Pancreas (tissue), 10 donors: ENCODE measurements around the gene LRP10. TPM values are rescaled to one million over a fixed set of nuclear protein-coding genes. Genes with fewer than 3 reads are reported as not detected.

ENCODE experiments used
- ATAC-seq, 4 donors: fragments of 200-7000 bp; cut with Tn5 transposase; one replicate each; pipeline versions ENCODE4 v1.8.0 to v1.9.1; 2020; ENCODE audit warnings: mild to moderate bottlenecking in 4 of 4, moderate library complexity in 4 of 4
- DNase-seq, 6 donors: peaks; one replicate each; pipeline ENCODE4 v3.0.0-alpha.2; 2020
- FAIRE-seq: peaks from 2 replicates; lab custom pipeline; 2012; peaks lifted over from hg19 to GRCh38; lab: Jason Lieb, UNC
- H3K27ac ChIP-seq, 4 donors: fragments of 200-600 bp; sonication (generic); 1 replicate in 3 of 4; 2 replicates in 1 of 4; pipeline versions ENCODE4 v1.5.0 to v1.8.0; 2020
- H3K27me3 ChIP-seq, 4 donors: fragments of 200-600 bp; one replicate each; pipeline ENCODE4 v1.8.0; 2021
- H3K36me3 ChIP-seq, 3 donors: fragments of 200-600 bp; sonication (generic) in 1 of 3; one replicate each; pipeline versions ENCODE4 v1.5.0 to v1.8.0; 2020 to 2021
- H3K4me1 ChIP-seq, 3 donors: fragments of 200-600 bp; one replicate each; pipeline ENCODE4 v1.8.0; 2021
- H3K4me3 ChIP-seq, 4 donors: fragments of 200-600 bp; sonication (generic) in 2 of 4; one replicate each; pipeline versions ENCODE4 v1.5.0 to v1.8.0; 2020 to 2021
- H3K9me3 ChIP-seq, 4 donors: fragments of 200-600 bp; one replicate each; pipeline ENCODE4 v1.8.0; 2021
- CTCF ChIP-seq, 4 donors: fragments of 200-600 bp; sonication (generic) in 3 of 4; IDR thresholded peaks; one replicate each; pipeline versions ENCODE4 v1.5.0 to v1.8.0; 2021; ENCODE audit warnings: antibody characterized with exemption in 4 of 4
- WGBS, 2 donors: extraction: QIAGEN DNeasy Blood & Tissue Kit; methylation state at CpG; one replicate each; pipeline ENCODE4 v1.1.7; 2013; 5-methylcytosine and 5-hydroxymethylcytosine counted together
- intact Hi-C, 3 donors: fragments of 100-400 bp; cut with DNase I; formaldehyde crosslinking; loops; one replicate each; pipeline versions ENCODE4 v1.11.1 to v1.14.2; 2022
- polyA plus RNA-seq, 2 donors: library from polyadenylated mRNA; stranded (reverse); fragments of 200-250 nt; gene quantifications; one replicate each; pipeline ENCODE4 v1.2.3, GENCODE V29; 2013
- total RNA-seq, 6 donors: library from RNA; stranded (reverse); fragmentation: NEBNext Ultra II Directional in 4 of 6; extraction: Animal tissue kit (Norgen Biotek cat#: 25700) in 4 of 6; gene quantifications; one replicate each; pipeline versions ENCODE4 v1.2.1 to v1.2.4, GENCODE V29; 2021 to 2023
- donor health status: healthy with polysubstance abuse.
- donor health status: DM: no; HTN: no; CAD: no; lungs with moderate emphysema.
- donor health status: DM: no; HTN: no; CAD: no.
- donor health status: control.
- donor health status: control.
- donor health status: Bipolar disorder and iron deficiency.
- donor health status: DM: yes; HTN: yes; CAD: no.
- donor health status: DM: no; HTN: no; CAD: no.
- donor health status: DM: no; HTN: no; CAD: no.
- donor health status: DM: yes; HTN: yes; CAD: no.

Gene LRP10
- total and polyA plus RNA-seq, 8 donors, result 14.7 to 86.2 (median 50.2) TPM

GRCh38 chr14:22865424-22866405 is 5.8 kb upstream of the LRP10 start:
- TF ChIP-seq CTCF (IDR thresholded peaks at IDR 0.05), result no peak
- ATAC-seq (no peak), FAIRE-seq (no peak), DNase-seq (no peak)
- Histone ChIP-seq H3K4me3 (no peak overlapping the region), H3K27me3 (no peaks in the 10 kb centered on the region), H3K36me3 (no peaks in the 10 kb centered on the region), H3K27ac (no peak overlapping the region), H3K4me1 (peaks cover 4 to 7% (median 7%) of the 10 kb centered on the region in 3 donors), H3K9me3 (no peaks in the 10 kb centered on the region)
- WGBS, 2 donors, result 59 to 60% methylated on average over 6 of the region's 6 CpGs
- intact Hi-C loops, result no loop called here

- H3K4me3 ChIP-seq, result no peak overlapping the region
- FAIRE-seq (no peak), DNase-seq (no peak), ATAC-seq (no peak)
- WGBS, 2 donors, result 91 to 92% methylated on average over 5 of the region's 5 CpGs
- no peaks in the 10 kb centered on the region for H3K27me3 ChIP-seq
- peaks cover 7 to 9% (median 8%) of the 10 kb centered on the region in 3 donors for H3K4me1 ChIP-seq
- H3K9me3 ChIP-seq, result no peaks in the 10 kb centered on the region
- no peak for TF ChIP-seq CTCF (IDR thresholded peaks at IDR 0.05)
- intact Hi-C loops, result no loop called here
- no peaks in the 10 kb centered on the region for H3K36me3 ChIP-seq
- no peak overlapping the region for H3K27ac ChIP-seq
These were observed 4.7 kb upstream of the LRP10 start for GRCh38 chr14:22866874-22867273.

GRCh38 chr14:22870811-22871223 is 723 bp upstream of the LRP10 start:
- FAIRE-seq (no peak), ATAC-seq (peak in 2 of 4 donors; percentile 10 to 14), DNase-seq (no peak)
- Histone ChIP-seq H3K27ac (peak overlapping the region; percentile 94 to 99 (median 98)), H3K9me3 (no peaks in the 10 kb centered on the region), H3K4me1 (peaks cover 9 to 21% (median 12%) of the 10 kb centered on the region in 3 donors), H3K27me3 (no peaks in the 10 kb centered on the region), H3K36me3 (peaks cover 5 to 24% (median 11%) of the 10 kb centered on the region in 3 donors), H3K4me3 (peak overlapping the region in 3 of 4 donors; percentile 10 to 86 (median 77))
- TF ChIP-seq CTCF (IDR thresholded peaks at IDR 0.05), result no peak
- WGBS, 2 donors, result 0 to 2% methylated on average over 1 of the region's 1 CpG
- intact Hi-C loops, result loop anchor here in 1 of 3 donors (10.0 kb wide), 1 partner anchor 104 kb away; no protein-coding TSS in a partner anchor

GRCh38 chr14:22872033-22872832 is 693 bp downstream of the LRP10 start:
- H3K36me3 ChIP-seq, result peaks cover 5 to 39% (median 25%) of the 10 kb centered on the region in 3 donors
- intact Hi-C loops, result loop anchor here in 1 of 3 donors (10.0 kb wide), 1 partner anchor 103 kb away; no protein-coding TSS in a partner anchor
- H3K27me3 ChIP-seq, result no peaks in the 10 kb centered on the region
- peak; percentile 86 to 94 (median 90) for TF ChIP-seq CTCF (IDR thresholded peaks at IDR 0.05)
- FAIRE-seq (no peak), DNase-seq (peak; percentile 76 to 89 (median 85)), ATAC-seq (peak; percentile 62 to 78 (median 72))
- H3K9me3 ChIP-seq, result no peaks in the 10 kb centered on the region
- peaks cover 9 to 21% (median 12%) of the 10 kb centered on the region in 3 donors for H3K4me1 ChIP-seq
- peak overlapping the region; percentile 94 to 99 (median 98) for H3K27ac ChIP-seq
- WGBS, 2 donors, result 0% methylated on average over 28 to 45 of the region's 45 CpGs
- peak overlapping the region; percentile 77 to 97 (median 89) for H3K4me3 ChIP-seq
